CD4-positive, alpha-beta T cell (primary cell): ENCODE results near the gene RIPOR3. TPM values are rescaled to one million over a fixed set of nuclear protein-coding genes. Genes with fewer than 3 reads are reported as not detected.

ENCODE experiments used
- ATAC-seq: fragments of 200-7000 bp; cut with Tn5 transposase; one replicate; pipeline ENCODE4 v1.10.0; 2022; ENCODE audit warnings: mild to moderate bottlenecking; ENCODE audit not compliant: poor library complexity
- CTCF ChIA-PET: fragments of 350-600 bp; sonication (Branson Sonifier 250); formaldehyde crosslinking; loops from one replicate; lab custom pipeline; 2021; ENCODE audit warnings: antibody characterized with exemption, inconsistent platforms; lab: Charles Lee
- POLR2A ChIA-PET: fragments of 350-600 bp; sonication (Branson Sonifier 250); formaldehyde crosslinking; loops from one replicate; lab custom pipeline; 2021; ENCODE audit warnings: antibody characterized with exemption, inconsistent platforms; lab: Charles Lee
- DNase-seq, 14 experiments: peaks; one replicate each; pipeline ENCODE4 v3.0.0-alpha.2; 2013 to 2020; ENCODE audit warnings: mixed read lengths in 2 of 14
- H3K27ac ChIP-seq, 2 donors: one replicate each; pipeline versions ENCODE4 v1.5.1 to v1.7.0; 2013; ENCODE audit warnings: low read length in 2 of 2, low read depth in 1 of 2, mild to moderate bottlenecking in 1 of 2
- H3K27me3 ChIP-seq, 2 experiments: 1 replicate in 1 of 2; 2 replicates in 1 of 2; pipeline versions ENCODE4 v1.6.1 to v1.7.0; 2013; ENCODE audit warnings: low read length in 2 of 2, control low read depth in 1 of 2, mild to moderate bottlenecking in 1 of 2, moderate library complexity in 1 of 2; ENCODE audit not compliant: insufficient read depth in 2 of 2, control insufficient read depth in 1 of 2
- H3K36me3 ChIP-seq: one replicate; pipeline ENCODE4 v1.6.1; 2013; ENCODE audit warnings: low read length, control low read depth; ENCODE audit not compliant: insufficient read depth
- H3K4me1 ChIP-seq: one replicate; pipeline ENCODE4 v1.6.1; 2013; ENCODE audit warnings: low read length, control low read depth; ENCODE audit not compliant: insufficient read depth
- H3K4me3 ChIP-seq: one replicate; pipeline ENCODE4 v1.5.1; 2013; ENCODE audit warnings: mild to moderate bottlenecking, low read length, moderate library complexity
- H3K9me3 ChIP-seq, 2 experiments: 1 replicate in 1 of 2; 2 replicates in 1 of 2; pipeline versions ENCODE4 v1.6.1 to v1.7.0; 2013; ENCODE audit warnings: low read length in 2 of 2, mild to moderate bottlenecking in 2 of 2, control low read depth in 1 of 2, moderate library complexity in 1 of 2; ENCODE audit not compliant: control insufficient read depth in 1 of 2, insufficient read depth in 1 of 2
- H3K27ac Mint-ChIP-seq: one replicate; pipeline ENCODE4 v1.8.0; 2020; ENCODE audit warnings: mixed read lengths
- H3K27me3 Mint-ChIP-seq: one replicate; pipeline ENCODE4 v1.8.0; 2021; ENCODE audit warnings: mixed read lengths
- H3K36me3 Mint-ChIP-seq: one replicate; pipeline ENCODE4 v1.8.0; 2021; ENCODE audit warnings: low read depth, mixed read lengths
- H3K4me1 Mint-ChIP-seq: one replicate; pipeline ENCODE4 v1.8.0; 2021; ENCODE audit warnings: low read depth, mixed read lengths
- H3K4me3 Mint-ChIP-seq: one replicate; pipeline ENCODE4 v1.8.0; 2020; ENCODE audit warnings: mild to moderate bottlenecking, mixed read lengths
- H3K9me3 Mint-ChIP-seq: one replicate; pipeline ENCODE4 v1.8.0; 2020; ENCODE audit warnings: mixed read lengths
- intact Hi-C, 2 experiments: fragments of 100-400 bp; cut with DNase I in 1 of 2; cut with micrococcal nuclease in 1 of 2; formaldehyde crosslinking; loops; one replicate each; pipeline versions ENCODE4 v1.15.1 to v1.9.0; 2023 to 2025; cut with DNase I, micrococcal nuclease
- total RNA-seq, 174 experiments: library from RNA in 2 of 174; stranded (reverse) in 2 of 174; gene quantifications; one replicate each; pipeline ENCODE4 v1.2.3 and lab custom pipeline; 2021 to 2026
- TF ChIP-seq, protein P1 (sequence below): fragments of 200-600 bp; IDR thresholded peaks from one replicate; pipeline ENCODE4 v1.8.0; 2022; ENCODE audit warnings: antibody characterized with exemption, mild to moderate bottlenecking

Gene RIPOR3
- total RNA-seq, 2 experiments from 2014 or later = not detected

DNA sequence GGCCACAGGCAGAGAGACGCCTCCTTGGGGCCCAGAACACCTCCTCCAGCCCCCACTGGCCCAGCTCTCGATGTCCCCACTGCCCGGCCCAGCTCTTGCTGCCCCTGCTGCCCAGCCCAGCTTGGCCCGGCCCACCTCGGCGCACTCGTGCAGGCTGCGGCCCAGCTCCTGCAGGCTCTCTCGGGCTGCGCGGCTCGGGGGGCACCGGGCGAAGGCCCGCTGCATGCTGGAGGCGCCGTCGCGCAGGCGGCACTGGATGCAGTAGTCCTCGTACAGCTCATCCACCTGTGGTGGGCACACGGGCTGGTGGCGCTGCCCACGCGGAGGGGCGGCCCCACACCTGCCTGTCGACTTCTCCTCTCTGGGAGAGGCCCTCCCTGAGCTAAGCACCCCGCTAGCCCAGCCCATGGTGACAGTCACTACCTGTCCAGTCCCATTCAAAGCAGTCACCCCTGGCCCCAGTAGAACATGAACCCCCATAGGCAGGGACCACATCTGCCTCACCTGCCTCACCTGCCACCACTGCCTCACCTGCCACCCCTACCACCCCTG, 81.8 kb downstream of the RIPOR3 start:
- Histone ChIP-seq H3K4me3 (no peak overlapping the region), H3K4me1 (no peaks in the 10 kb centered on the region), H3K36me3 (no peaks in the 10 kb centered on the region), H3K9me3 (no peaks in the 10 kb centered on the region), H3K27me3 (peaks cover 0 to 3% of the 10 kb centered on the region in 2 experiments), H3K27ac (no peak overlapping the region)
- Mint-ChIP-seq H3K4me3 (no peak overlapping the region), H3K4me1 (no peaks in the 10 kb centered on the region), H3K9me3 (no peaks in the 10 kb centered on the region), H3K27ac (no peak overlapping the region), H3K36me3 (no peaks in the 10 kb centered on the region), H3K27me3 (no peaks in the 10 kb centered on the region)
- no peak for ATAC-seq
- DNase-seq = no peak
- TF ChIP-seq, protein P1, sequence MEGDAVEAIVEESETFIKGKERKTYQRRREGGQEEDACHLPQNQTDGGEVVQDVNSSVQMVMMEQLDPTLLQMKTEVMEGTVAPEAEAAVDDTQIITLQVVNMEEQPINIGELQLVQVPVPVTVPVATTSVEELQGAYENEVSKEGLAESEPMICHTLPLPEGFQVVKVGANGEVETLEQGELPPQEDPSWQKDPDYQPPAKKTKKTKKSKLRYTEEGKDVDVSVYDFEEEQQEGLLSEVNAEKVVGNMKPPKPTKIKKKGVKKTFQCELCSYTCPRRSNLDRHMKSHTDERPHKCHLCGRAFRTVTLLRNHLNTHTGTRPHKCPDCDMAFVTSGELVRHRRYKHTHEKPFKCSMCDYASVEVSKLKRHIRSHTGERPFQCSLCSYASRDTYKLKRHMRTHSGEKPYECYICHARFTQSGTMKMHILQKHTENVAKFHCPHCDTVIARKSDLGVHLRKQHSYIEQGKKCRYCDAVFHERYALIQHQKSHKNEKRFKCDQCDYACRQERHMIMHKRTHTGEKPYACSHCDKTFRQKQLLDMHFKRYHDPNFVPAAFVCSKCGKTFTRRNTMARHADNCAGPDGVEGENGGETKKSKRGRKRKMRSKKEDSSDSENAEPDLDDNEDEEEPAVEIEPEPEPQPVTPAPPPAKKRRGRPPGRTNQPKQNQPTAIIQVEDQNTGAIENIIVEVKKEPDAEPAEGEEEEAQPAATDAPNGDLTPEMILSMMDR = no peak
- CTCF ChIA-PET = no interaction called here
- intact Hi-C loops = no loop called here
- POLR2A ChIA-PET = no interaction called here

DNA sequence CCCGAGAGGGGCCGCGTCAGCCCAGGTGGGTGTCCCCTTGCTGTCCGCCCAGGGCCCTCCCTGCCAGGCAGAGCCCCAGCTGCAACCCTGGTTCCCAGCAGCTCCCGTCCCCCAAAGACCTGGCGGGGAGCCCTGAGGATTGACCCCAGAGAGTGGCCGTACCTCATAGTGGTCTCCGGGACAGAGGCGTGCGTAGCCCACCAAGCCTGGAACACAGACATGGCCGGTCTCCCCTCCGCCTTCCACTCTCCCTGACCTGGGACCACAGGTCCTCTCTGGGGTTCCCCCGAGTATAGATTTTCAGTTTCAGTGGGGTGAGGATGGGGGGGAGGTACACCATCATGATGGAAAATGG, 82.6 kb downstream of the RIPOR3 start:
- CTCF ChIA-PET = no interaction called here
- Mint-ChIP-seq H3K4me1 (no peaks in the 10 kb centered on the region), H3K4me3 (no peak overlapping the region), H3K9me3 (no peaks in the 10 kb centered on the region), H3K27me3 (peaks cover 5% of the 10 kb centered on the region), H3K36me3 (no peaks in the 10 kb centered on the region), H3K27ac (no peak overlapping the region)
- DNase-seq = no peak
- TF ChIP-seq, protein P1 = no peak
- H3K27me3 ChIP-seq = peaks cover 0 to 6% of the 10 kb centered on the region in 2 experiments
- H3K9me3 ChIP-seq = no peaks in the 10 kb centered on the region
- H3K4me3 ChIP-seq = no peak overlapping the region
- H3K27ac ChIP-seq = no peak overlapping the region
- intact Hi-C loops = no loop called here
- POLR2A ChIA-PET = no interaction called here
- H3K36me3 ChIP-seq = no peaks in the 10 kb centered on the region
- ATAC-seq = no peak
- no peaks in the 10 kb centered on the region for H3K4me1 ChIP-seq

DNA sequence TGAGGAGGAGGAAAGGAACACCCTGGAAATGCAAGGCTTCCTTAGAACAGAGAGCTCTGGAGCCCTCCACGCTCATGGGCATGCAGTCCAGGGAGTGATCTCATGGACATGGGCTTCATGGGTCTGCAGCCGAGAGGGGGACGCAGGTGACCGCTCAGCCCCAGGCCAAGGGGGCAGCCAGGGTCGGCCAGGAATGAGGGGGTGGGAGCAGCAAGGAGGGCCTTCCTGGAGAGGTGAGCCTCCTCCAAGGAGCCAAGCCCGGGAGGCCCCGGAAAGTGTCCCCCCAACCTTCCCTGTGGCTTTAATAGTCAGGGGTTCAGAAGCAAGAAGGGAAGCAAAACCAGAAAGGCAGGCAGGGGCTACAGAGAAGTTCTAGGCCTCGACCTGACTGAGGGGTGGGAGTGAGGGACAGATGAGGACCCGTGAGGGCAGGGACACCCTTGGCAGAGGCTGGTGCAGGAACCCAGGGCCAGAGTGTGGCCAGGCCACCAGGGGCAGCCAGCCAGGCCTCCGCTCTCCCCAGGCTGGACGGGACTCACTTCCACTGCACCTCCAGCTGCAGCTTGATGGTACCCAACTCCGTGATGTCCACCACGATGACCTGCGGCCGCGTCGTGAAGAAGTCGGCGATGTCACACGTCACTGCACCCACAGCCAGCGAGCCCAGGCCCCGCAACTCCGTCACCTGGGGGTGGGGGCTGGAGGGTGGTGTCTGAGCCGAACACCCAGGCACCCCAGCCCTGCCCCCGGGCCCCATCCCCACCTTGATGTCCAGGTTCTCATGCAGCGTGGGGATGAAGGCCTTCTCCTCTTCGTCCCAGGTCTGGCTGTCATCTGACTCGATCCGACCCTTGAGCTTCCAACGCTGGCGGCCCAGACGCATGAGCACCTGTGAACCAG, 83.2 kb downstream of the RIPOR3 start:
- Histone ChIP-seq H3K27ac (no peak overlapping the region), H3K9me3 (no peaks in the 10 kb centered on the region), H3K4me1 (no peaks in the 10 kb centered on the region), H3K36me3 (no peaks in the 10 kb centered on the region), H3K4me3 (no peak overlapping the region), H3K27me3 (peaks cover 0 to 6% of the 10 kb centered on the region in 2 experiments)
- Mint-ChIP-seq H3K4me3 (no peak overlapping the region), H3K4me1 (no peaks in the 10 kb centered on the region), H3K36me3 (no peaks in the 10 kb centered on the region), H3K9me3 (no peaks in the 10 kb centered on the region), H3K27ac (no peak overlapping the region), H3K27me3 (peaks cover 5% of the 10 kb centered on the region)
- ATAC-seq (no peak), DNase-seq (no peak)
- TF ChIP-seq, protein P1 = no peak
- intact Hi-C loops = no loop called here
- POLR2A ChIA-PET = no interaction called here
- CTCF ChIA-PET = no interaction called here
